Colon (tissue), 2 donors: Measurements from ENCODE around the gene IFFO2.

Source experiments
- FAIRE-seq: peaks from 2 replicates; lab custom pipeline; 2012; peaks lifted over from hg19 to GRCh38; lab: Jason Lieb, UNC
- donor health status: control.
- donor health status: control.

IFFO2 gene

DNA sequence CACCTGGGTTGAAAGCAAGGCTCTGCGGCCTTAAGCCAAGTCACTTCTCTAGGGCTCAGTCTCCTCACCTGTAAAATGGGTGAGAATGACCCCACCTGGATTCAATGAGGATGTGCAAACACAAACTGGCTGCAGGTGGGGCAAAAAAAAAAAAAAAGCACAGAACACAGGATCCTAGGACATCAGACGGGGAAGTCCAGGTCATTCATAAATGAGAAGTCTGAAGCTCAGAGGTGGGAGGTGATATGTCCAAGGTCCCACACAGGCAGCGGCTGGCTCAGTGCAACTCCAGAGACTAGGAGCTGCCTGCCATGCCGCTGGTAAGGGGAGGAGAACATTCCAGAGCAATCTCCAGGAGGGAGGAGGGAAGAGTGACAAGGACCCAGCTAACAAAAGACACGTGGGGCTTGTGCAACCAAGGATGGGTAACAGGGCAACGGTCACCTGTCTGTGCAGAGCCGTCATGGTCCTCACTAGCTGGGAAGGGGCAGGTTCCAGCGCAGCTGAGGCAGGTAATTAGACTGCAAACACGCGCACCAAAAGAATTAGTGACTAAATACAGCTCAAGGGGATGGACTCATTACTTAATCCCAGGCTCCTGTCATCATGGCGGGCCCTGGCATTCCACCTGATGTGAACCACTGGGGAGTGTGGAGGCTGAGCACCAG, 19.5 kb downstream of the IFFO2 start:
- FAIRE-seq: no peak

- no peak for FAIRE-seq
These were observed 20.0 kb downstream of the IFFO2 start for GRCh38 chr1:18936471-18936813.

- no peak for FAIRE-seq
These were observed 22.1 kb downstream of the IFFO2 start for GRCh38 chr1:18934205-18935000.

- FAIRE-seq: no peak
These were observed 23.6 kb downstream of the IFFO2 start for GRCh38 chr1:18932879-18933278.

DNA sequence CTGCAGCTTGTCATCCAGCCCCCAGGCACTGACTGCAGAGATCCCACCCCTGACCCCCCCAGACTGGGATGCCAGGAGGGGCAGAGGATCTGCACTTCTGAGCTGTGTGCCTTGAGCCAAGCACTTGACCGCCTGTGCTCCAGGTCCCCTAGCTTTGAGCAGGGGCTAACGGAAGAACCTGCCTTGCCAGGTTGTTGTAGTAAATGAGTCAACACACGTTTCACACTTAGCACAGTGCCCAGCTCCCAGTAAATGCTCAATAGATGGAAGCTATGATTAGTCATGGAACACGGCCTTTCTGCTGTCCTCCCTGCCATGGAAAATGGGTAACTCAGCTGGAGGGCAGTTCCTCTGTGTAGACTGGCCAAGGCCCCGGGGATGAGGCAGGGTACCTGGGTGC, 24.1 kb downstream of the IFFO2 start:
- FAIRE-seq: no peak

DNA sequence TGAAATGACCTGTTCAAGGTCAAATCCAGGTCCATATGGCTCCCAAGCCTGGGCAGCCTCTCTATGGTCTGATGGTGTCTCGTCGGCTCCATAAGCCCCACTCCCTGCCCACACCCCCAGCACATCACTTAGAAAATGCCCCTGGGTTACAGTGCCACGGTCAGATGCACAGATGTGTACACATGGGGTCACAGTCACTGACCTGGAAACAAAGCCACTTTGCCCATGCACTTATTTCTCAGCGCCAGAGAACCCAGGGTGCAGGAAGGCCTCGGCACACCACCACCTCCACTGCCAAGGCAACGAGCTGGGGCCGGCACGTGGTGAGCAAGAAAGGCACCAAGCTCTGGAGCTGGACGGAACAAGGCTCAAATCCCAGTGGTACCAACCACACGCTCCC, 24.7 kb downstream of the IFFO2 start:
- no peak for FAIRE-seq

DNA sequence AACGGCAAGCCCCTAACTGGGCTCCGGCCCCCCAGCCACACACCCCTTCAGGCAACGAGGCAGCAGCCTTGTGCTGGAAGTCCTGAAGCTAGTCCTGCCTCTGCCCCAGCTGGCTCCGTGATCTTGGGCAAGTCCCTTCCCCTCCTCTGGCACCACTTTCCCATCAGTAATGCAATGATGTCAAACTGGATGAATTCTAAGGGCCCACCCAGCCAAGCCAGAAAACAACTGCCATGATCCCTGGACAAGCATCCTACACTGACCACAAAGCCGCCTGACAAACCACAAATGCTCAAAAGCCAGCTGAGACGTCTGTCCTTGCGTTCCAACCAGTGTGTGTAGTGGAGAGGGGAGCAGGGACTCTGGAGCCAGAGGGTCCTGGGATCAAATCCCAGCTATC, 26.8 kb downstream of the IFFO2 start:
- no peak for FAIRE-seq

DNA sequence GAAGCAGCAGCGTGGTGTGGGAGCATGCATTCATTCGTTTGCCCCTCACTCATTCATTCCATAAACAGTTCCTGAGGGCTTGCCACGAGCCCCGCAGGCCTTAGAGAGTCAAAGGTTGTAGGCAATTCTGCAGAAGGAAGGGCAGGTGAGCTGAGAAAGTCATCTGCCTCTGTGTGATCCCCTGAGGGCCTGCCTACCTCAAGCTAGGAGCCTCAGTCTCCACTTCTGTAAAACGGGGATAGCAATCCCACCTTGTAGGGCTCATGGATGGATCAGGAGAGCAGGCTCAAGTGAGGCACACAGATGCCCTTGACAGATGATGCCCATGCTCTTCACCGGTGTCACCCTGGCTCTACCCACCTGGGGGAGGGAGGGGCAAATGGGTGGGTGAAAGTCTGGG, 27.5 kb downstream of the IFFO2 start:
- FAIRE-seq: no peak

GRCh38 chr1:18928406-18928805, 28.1 kb downstream of the IFFO2 start:
- no peak for FAIRE-seq

GRCh38 chr1:18927654-18928272, 28.7 kb downstream of the IFFO2 start:
- FAIRE-seq: no peak

DNA sequence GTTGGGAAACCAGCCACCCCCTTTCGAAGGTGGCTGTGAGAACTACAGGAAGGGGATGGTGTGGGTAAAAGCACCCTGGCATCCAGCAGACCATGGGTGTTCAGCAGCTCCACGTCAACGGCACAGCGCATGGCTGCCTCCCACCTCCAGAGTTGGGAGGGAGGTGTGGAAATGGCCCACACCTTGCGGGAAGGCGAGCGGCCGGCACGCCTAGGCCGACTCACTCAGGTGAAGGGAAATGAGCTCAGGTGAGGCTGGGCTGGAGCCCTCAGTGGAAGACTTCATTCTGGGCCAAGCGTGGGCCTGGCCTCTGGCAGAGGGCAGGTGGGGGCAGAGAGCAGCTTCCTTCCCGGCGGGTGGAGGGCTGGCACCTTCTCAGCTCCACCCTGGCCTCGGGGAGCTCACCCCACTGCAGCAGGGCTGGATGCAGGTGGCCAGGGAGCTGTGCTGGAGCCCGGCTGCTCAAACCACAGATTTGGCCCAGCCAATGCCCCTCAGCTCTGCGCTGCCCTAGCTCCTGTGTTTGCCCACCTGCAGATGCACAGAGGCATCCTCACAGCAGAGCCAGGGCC, 29.3 kb downstream of the IFFO2 start:
- FAIRE-seq: no peak

DNA sequence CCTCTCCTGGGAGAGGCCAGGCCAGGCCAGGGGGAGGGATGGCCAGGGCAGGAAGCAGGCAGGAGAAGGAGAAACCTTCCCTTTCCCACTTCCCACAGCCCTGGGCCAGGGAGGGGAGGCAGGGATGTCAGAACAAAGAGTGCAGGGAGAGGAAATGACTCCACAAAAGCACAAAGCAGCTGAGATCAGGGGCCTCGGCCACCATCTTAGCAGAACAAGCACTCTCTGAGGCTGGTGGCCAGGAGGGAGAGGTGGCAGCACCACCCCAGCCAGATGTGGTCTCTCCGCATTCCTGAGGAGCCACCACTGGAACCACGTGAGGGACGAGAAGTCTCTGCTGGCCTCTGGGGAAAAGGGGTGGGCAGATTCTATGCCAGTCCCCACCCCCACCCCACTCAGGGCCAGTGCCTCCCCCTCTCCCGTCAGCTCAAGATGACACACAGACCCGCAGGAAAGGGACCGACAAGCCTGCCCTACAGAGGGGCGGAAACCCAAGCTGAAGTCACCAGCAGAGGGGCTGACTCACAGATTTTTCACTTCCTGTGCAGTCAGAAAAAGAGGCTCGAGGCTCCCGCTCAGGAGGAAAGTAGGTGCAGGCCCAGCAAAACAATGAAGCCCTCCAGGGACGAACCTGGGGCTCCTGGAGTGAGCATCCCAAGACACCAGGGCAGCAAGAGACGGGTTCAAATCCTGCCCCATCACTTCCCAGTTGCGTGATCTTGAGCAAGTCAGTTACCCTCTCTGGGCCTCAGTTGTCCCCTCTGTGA, 30.0 kb downstream of the IFFO2 start:
- no peak for FAIRE-seq

DNA sequence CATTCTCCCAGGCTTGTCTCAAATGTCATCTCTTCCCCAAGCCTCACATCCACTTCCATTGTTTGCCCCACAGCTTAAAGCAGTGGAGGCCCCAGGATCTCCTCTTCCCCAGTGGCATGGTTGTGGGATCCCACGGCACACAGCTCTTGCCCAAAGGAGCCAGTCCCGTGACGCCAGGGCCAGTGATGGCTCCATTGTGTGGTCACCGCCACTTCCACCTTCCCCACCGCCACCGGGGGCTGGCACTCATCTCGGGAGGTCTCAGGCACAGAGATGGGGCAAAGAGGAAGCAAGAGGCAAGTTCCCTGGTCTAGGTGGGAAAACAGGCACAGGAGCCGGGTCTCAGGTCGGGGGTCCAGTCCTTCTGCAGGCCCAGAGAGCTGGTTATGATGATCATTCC, 31.2 kb downstream of the IFFO2 start:
- FAIRE-seq: no peak

GRCh38 chr1:18924221-18924691, 32.2 kb downstream of the IFFO2 start:
- FAIRE-seq: no peak

- no peak for FAIRE-seq
These were observed 32.7 kb downstream of the IFFO2 start for GRCh38 chr1:18923756-18924211.

- FAIRE-seq: no peak
These were observed 33.4 kb downstream of the IFFO2 start for GRCh38 chr1:18922848-18923755.

GRCh38 chr1:18922319-18922726, 34.2 kb downstream of the IFFO2 start:
- no peak for FAIRE-seq

DNA sequence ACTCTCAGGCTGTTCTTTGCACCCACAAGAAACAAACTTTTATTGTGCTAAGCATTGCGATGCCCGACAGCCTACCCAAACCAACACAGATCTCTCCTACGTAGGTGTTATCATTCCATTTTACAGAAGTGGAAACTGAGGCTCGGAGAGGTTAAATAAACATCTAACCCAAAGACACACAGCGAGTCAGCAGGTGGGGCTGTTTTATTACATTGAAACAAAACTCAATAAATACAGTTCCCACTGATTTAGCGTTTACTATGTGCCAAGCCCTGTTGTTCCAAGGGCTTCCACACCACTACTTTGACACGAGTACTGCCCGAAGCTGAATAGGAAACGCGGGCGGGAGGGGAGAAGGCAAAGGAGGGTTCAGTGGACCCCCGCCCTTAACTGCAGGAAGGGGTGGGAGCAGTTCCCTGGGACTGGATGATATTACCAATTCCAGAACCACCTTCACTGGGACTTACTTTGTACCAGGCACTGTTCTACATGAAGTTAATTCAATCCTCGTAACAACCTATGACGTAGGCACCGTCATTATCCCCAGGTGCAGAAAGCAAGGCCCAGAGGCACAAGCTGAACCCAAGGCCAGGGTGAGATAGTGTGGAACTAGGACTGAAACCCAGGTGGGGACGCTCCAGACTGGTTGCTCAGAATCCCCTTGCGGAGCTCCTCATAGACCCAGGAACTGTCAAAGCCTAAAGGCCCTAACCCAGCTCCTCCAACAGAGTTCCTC, 34.8 kb downstream of the IFFO2 start:
- FAIRE-seq: no peak

- FAIRE-seq: no peak
These were observed 35.5 kb downstream of the IFFO2 start for GRCh38 chr1:18920931-18921330.

- no peak for FAIRE-seq
These were observed 36.5 kb downstream of the IFFO2 start for GRCh38 chr1:18919956-18920355.
